ENCODE data around the gene ZSCAN10. TPM values are rescaled to one million over a fixed set of nuclear protein-coding genes. Genes with fewer than 3 reads are reported as not detected.

Gene ZSCAN10
- total and polyA plus RNA-seq, 9 of the 15 experiments (the other 6 are each of a cell fraction or from before 2014, with no cell fraction given) = 0.22 TPM; not detected in 8

DNA sequence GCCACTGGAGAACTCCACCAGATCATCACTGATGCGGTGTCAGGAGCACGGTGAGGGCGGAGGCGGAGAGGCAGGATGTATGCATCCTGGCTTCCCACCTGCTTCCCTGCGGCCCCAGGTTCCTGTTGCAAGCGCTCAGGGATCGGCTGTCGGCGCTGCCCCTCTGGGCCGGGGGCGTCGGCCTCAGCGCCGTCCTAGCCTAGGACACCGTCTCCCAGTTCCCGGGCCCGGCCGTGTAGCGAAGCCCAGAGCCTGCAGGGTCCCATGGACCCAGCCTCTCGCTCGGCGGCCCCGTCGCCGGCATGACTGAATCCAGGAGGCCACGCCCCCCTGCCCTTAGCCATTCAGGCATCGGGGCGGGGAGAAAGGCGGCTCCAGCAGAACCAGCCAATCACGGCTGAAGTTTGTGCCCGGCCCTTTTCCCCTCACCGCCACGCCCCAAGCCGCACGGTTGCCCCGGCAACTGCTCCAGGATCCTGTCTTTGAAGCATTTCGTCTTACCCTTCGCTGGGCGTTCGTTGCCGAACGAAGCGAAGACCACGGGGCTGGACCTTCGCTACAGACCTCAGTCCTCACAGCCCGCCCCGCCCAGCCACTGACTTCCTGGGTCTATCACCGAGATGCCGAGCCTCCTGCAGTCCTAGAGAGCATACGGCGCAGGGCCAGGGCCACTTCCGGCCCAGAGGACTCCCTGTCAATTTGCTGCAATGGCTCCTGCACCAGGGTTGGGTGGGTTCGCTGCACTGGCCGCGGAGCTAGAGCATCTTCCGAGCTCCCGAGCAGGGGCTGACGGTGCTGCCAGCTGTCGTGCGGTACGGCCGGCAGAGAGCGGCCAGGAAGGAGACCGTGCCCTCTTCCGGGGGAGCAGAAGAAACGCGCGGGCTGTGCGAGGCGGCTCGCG is 25.1 kb upstream of the ZSCAN10 start (continued):
- TF ChIP-seq NR2C2 (CRISPR knock-in tag; IDR thresholded peaks at IDR 0.05) (no peak), NR2C2 (tag; IDR thresholded peaks at IDR 0.05) (peak; percentile 12; the same call in 1 of the 2 replicates), CCNT2 (IDR thresholded peaks at IDR 0.05; ENCODE audit: borderline replicate concordance, extremely low read depth, insufficient read length, low read depth, low read length) (peak; percentile 8), RB1 (IDR thresholded peaks at IDR 0.05; ENCODE audit: low read depth) (peak; percentile 74; the same call in 1 of the 2 replicates), HDAC2 (IDR thresholded peaks at IDR 0.05) (peak; percentile 71), ARNT (IDR thresholded peaks at IDR 0.05) (no peak), MTF1 (CRISPR knock-in tag; IDR thresholded peaks at IDR 0.05; ENCODE audit: borderline replicate concordance) (no peak), ZNF354B (CRISPR knock-in tag; IDR thresholded peaks at IDR 0.05) (no peak), GTF2A2 (tag; IDR thresholded peaks at IDR 0.05) (no peak), GABPB1 (CRISPR knock-in tag; IDR thresholded peaks at IDR 0.05) (peak; percentile 95), CAMTA2 (CRISPR knock-in tag; conservative IDR thresholded peaks at IDR 0.05) (0 out of 2 replicates have a peak, but pooled peaks have one; percentile 66), PHF20 (IDR thresholded peaks at IDR 0.05; ENCODE audit: partially characterized antibody) (peak; percentile 84), TEAD1 (CRISPR knock-in tag; IDR thresholded peaks at IDR 0.05) (peak in 1 of 2 experiments; percentile 87; a peak in 2 of 4 replicates), CCAR2 (IDR thresholded peaks at IDR 0.05; ENCODE audit: low read depth, low read length) (no peak), BDP1 (IDR thresholded peaks at IDR 0.05; ENCODE audit: insufficient read depth, insufficient read length) (no peak), CBX8 (IDR thresholded peaks at IDR 0.05; ENCODE audit: borderline replicate concordance, extremely low read depth, low read depth, low read length, poor library complexity, severe bottlenecking) (no peak), ZNF436 (CRISPR knock-in tag; IDR thresholded peaks at IDR 0.05) (no peak), ELF4 (CRISPR knock-in tag; IDR thresholded peaks at IDR 0.05) (no peak), JUND (IDR thresholded peaks at IDR 0.05; ENCODE audit: borderline replicate concordance, low read depth, low read length) (no peak), JUND (tag; IDR thresholded peaks at IDR 0.05; ENCODE audit: borderline replicate concordance, low read depth, low read length) (no peak), RBM22 (IDR thresholded peaks at IDR 0.05; ENCODE audit: low read depth, low read length, poor library complexity, severe bottlenecking) (peak; percentile 88), ZNF263 (CRISPR knock-in tag; IDR thresholded peaks at IDR 0.05; ENCODE audit: borderline replicate concordance) (peak; percentile 29; the same call in 1 of the 2 replicates), ZNF253 (CRISPR knock-in tag; conservative IDR thresholded peaks at IDR 0.05) (no peak), CBX1 (IDR thresholded peaks at IDR 0.05; ENCODE audit: low read depth) (0 out of 2 replicates have a peak, but pooled peaks have one; percentile 28), KDM5B (IDR thresholded peaks at IDR 0.05; ENCODE audit: insufficient replicate concordance, low read depth, low read length) (peak; percentile 47), POLR3A (IDR thresholded peaks at IDR 0.05; ENCODE audit: borderline replicate concordance, extremely low read depth, insufficient read depth, insufficient read length) (no peak), L3MBTL2 (IDR thresholded peaks at IDR 0.05) (peak; percentile 31; the same call in 1 of the 2 replicates), BRD9 (IDR thresholded peaks at IDR 0.05; ENCODE audit: low read depth, partially characterized antibody) (peak; percentile 19)
- TF ChIP-seq, protein P1, sequence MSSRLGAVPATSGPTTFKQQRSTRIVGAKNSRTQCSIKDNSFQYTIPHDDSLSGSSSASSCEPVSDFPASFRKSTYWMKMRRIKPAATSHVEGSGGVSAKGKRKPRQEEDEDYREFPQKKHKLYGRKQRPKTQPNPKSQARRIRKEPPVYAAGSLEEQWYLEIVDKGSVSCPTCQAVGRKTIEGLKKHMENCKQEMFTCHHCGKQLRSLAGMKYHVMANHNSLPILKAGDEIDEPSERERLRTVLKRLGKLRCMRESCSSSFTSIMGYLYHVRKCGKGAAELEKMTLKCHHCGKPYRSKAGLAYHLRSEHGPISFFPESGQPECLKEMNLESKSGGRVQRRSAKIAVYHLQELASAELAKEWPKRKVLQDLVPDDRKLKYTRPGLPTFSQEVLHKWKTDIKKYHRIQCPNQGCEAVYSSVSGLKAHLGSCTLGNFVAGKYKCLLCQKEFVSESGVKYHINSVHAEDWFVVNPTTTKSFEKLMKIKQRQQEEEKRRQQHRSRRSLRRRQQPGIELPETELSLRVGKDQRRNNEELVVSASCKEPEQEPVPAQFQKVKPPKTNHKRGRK (tag; IDR thresholded peaks at IDR 0.05) = no peak
